Tibial nerve (tissue), 3 donors: ENCODE results near the gene CELSR1.

Source experiments
- CTCF ChIP-seq, 5 experiments: fragments of 200-600 bp in 3 of 5; fragments of 450-650 bp in 2 of 5; sonication (generic) in 3 of 5; IDR thresholded peaks; one replicate each; pipeline ENCODE4 v1.5.1; 2016 to 2019; ENCODE audit warnings: antibody characterized with exemption in 5 of 5, mild to moderate bottlenecking in 3 of 5, moderate library complexity in 2 of 5
- POLR2A ChIP-seq, 2 donors: fragments of 450-650 bp; IDR thresholded peaks; one replicate each; pipeline ENCODE4 v1.6.1; 2017; ENCODE audit warnings: antibody characterized with exemption in 2 of 2, mild to moderate bottlenecking in 2 of 2, moderate library complexity in 2 of 2

GRCh38 chr22:46465793-46466192 lies 71.6 kb downstream of the CELSR1 start:
- no peak for TF ChIP-seq CTCF (IDR thresholded peaks at IDR 0.05)
- TF ChIP-seq POLR2A (IDR thresholded peaks at IDR 0.05): no peak
